Endothelial cell of umbilical vein (primary cell): ENCODE measurements around the gene CSH2. TPM values are rescaled to one million over a fixed set of nuclear protein-coding genes. Genes with fewer than 3 reads are reported as not detected.
"Not testable (repeated sequence)": the region's sequence is repeated elsewhere in the genome, so short reads cannot be mapped to it uniquely, and the experiment has no call there.

ENCODE experiments used
- BruUV-seq: library from RNA; stranded (reverse); fragments of 400-500 nt; replicated peaks from 2 replicates; lab custom pipeline; 2021; lab: Mats Ljungman, UMichigan
- CTCF ChIA-PET: fragments of 300-600, 350-600 bp; sonication (Branson Sonifier 250); formaldehyde crosslinking; loops from one replicate; lab custom pipeline; 2021; ENCODE audit warnings: antibody characterized with exemption, inconsistent platforms; lab: Charles Lee
- POLR2A ChIA-PET: fragments of 300-600, 350-600 bp; sonication (Branson Sonifier 250); formaldehyde crosslinking; loops from one replicate; lab custom pipeline; 2021; ENCODE audit warnings: antibody characterized with exemption, inconsistent platforms; lab: Charles Lee
- DNase-seq: peaks from one replicate; pipeline ENCODE4 v3.0.0-alpha.2; 2011; ENCODE audit warnings: low read depth, low spot score
- FAIRE-seq: peaks from 2 replicates; lab custom pipeline; 2011; peaks lifted over from hg19 to GRCh38; lab: Jason Lieb, UNC
- H2AFZ ChIP-seq: 2 replicates; pipeline ENCODE4 v1.6.0; 2012; ENCODE audit warnings: low read depth, low read length, control low read depth, inconsistent platforms
- H3K27ac ChIP-seq: 2 replicates; pipeline ENCODE4 v1.5.1; 2011; ENCODE audit warnings: low read depth, mild to moderate bottlenecking, control low read depth, low read length, moderate library complexity; ENCODE audit not compliant: insufficient read depth
- H3K27me3 ChIP-seq, 2 experiments: 2 replicates each; pipeline versions ENCODE4 v1.6.0 to v1.6.1; 2011; ENCODE audit warnings: low read length in 2 of 2, mixed read lengths in 1 of 2; ENCODE audit not compliant: control insufficient read depth in 2 of 2, insufficient read depth in 2 of 2
- H3K36me3 ChIP-seq, 2 experiments: 2 replicates in 1 of 2; 3 replicates in 1 of 2; pipeline ENCODE4 v1.5.1; 2011; ENCODE audit warnings: low read length in 2 of 2, mild to moderate bottlenecking in 1 of 2, moderate library complexity in 1 of 2; ENCODE audit not compliant: control insufficient read depth in 2 of 2, insufficient read depth in 2 of 2; ENCODE audit errors: extremely low read depth in 1 of 2
- H3K4me1 ChIP-seq: 3 replicates; pipeline ENCODE4 v1.5.1; 2011; ENCODE audit warnings: mild to moderate bottlenecking, low read length; ENCODE audit not compliant: control insufficient read depth, insufficient read depth; ENCODE audit errors: extremely low read depth
- H3K4me2 ChIP-seq: 2 replicates; pipeline ENCODE4 v1.6.1; 2011; ENCODE audit warnings: low read length, control low read depth, mixed read lengths; ENCODE audit not compliant: insufficient read depth
- H3K4me3 ChIP-seq, 3 experiments: fragments of 200-600 bp in 1 of 3; sonication (generic), shearing (Covaris generic) in 1 of 3; replicated peaks in 1 of 3; 2 replicates each; pipeline ENCODE4 v1.5.1; 2011 to 2016; ENCODE audit warnings: control low read depth in 3 of 3, low read length in 3 of 3, mild to moderate bottlenecking in 2 of 3, inconsistent platforms in 1 of 3, low read depth in 1 of 3, moderate library complexity in 1 of 3; ENCODE audit not compliant: insufficient read depth in 1 of 3
- H3K79me2 ChIP-seq: 2 replicates; pipeline ENCODE4 v1.6.0; 2012; ENCODE audit warnings: low read length, inconsistent platforms; ENCODE audit not compliant: control insufficient read depth, insufficient read depth
- H3K9ac ChIP-seq: replicated peaks from 2 replicates; pipeline ENCODE3; 2011; ENCODE audit warnings: low read length, control low read depth; ENCODE audit not compliant: insufficient read depth; ENCODE audit errors: extremely low read depth
- H3K9me1 ChIP-seq: replicated peaks from 3 replicates; pipeline ENCODE4 v1.6.0; 2011; ENCODE audit warnings: mild to moderate bottlenecking, low read length; ENCODE audit not compliant: control insufficient read depth, insufficient read depth; ENCODE audit errors: extremely low read depth
- H3K9me3 ChIP-seq: replicated peaks from 2 replicates; pipeline ENCODE4 v1.5.1; 2012; ENCODE audit warnings: low read length, inconsistent platforms; ENCODE audit not compliant: control insufficient read depth, insufficient read depth
- H4K20me1 ChIP-seq: replicated peaks from 2 replicates; pipeline ENCODE3; 2011; ENCODE audit warnings: mild to moderate bottlenecking, low read length; ENCODE audit not compliant: control insufficient read depth, insufficient read depth; ENCODE audit errors: extremely low read depth
- EZH2 ChIP-seq: IDR thresholded peaks from 2 replicates; pipeline ENCODE4 v1.6.1; 2012; ENCODE audit warnings: borderline replicate concordance, low read depth, mild to moderate bottlenecking, moderate library complexity, low read length, inconsistent platforms; ENCODE audit not compliant: severe bottlenecking
- FOS ChIP-seq: IDR thresholded peaks from 2 replicates; pipeline ENCODE4 v1.6.1; 2011; ENCODE audit warnings: mild to moderate bottlenecking, low read length, moderate library complexity, borderline replicate concordance; ENCODE audit not compliant: insufficient read depth
- GATA2 ChIP-seq: IDR thresholded peaks from 2 replicates; pipeline ENCODE4 v1.7.0; 2011; ENCODE audit warnings: low read depth, mild to moderate bottlenecking, moderate library complexity, mixed read lengths, low read length; ENCODE audit not compliant: insufficient read length, insufficient read depth
- JUN ChIP-seq: IDR thresholded peaks from 2 replicates; pipeline ENCODE4 v1.6.1; 2011; ENCODE audit warnings: borderline replicate concordance, low read depth; ENCODE audit not compliant: insufficient read length, insufficient read depth
- MYC ChIP-seq: IDR thresholded peaks from one replicate; pipeline ENCODE4 v1.6.1; 2011; ENCODE audit warnings: mild to moderate bottlenecking, low read depth, low read length
- POLR2A ChIP-seq: IDR thresholded peaks from 2 replicates; pipeline ENCODE4 v1.6.1; 2012; ENCODE audit warnings: low read depth, mild to moderate bottlenecking, control low read depth, low read length
- POLR2AphosphoS5 ChIP-seq: IDR thresholded peaks from 2 replicates; pipeline ENCODE4 v1.6.1; 2012; ENCODE audit warnings: low read depth, mild to moderate bottlenecking, control low read depth, low read length, moderate library complexity; ENCODE audit not compliant: insufficient read depth
- dilution Hi-C: fragments of 300-500 bp; cut with MboI; formaldehyde crosslinking; loops from one replicate; pipeline ENCODE4 v1.15.0; 2019; ENCODE audit warnings: low sequenced_read_pairs; ENCODE audit not compliant: extremely low pct_ligation_motif_present
- intact Hi-C: fragments of 100-400 bp; cut with micrococcal nuclease; formaldehyde crosslinking; loops from one replicate; pipeline ENCODE4 v1.10.0; 2022
- polyA plus RNA-seq, 4 experiments: library from polyadenylated mRNA; depleted of rRNA in 3 of 4; stranded (reverse) in 3 of 4; unstranded in 1 of 4; fragments of >200 nt; gene quantifications; 2 replicates each; pipeline versions ENCODE4 v1.2.1 to v1.2.3, GENCODE V29; 2011 to 2012; ENCODE audit warnings: missing spikeins in 1 of 4
- total RNA-seq: library from RNA; stranded (reverse); gene quantifications from 2 replicates; pipeline ENCODE4 v1.2.3, GENCODE V29; 2021
- TF ChIP-seq, protein P1 (sequence below): IDR thresholded peaks from 2 replicates; pipeline ENCODE4 v1.6.1; 2011; ENCODE audit not compliant: insufficient read depth, insufficient read length
- TF ChIP-seq, protein P2 (sequence below), 2 donors: IDR thresholded peaks; 1 replicate in 1 of 2; 2 replicates in 1 of 2; pipeline ENCODE4 v1.5.1; 2011; ENCODE audit warnings: low read length in 2 of 2, mild to moderate bottlenecking in 2 of 2, moderate library complexity in 2 of 2, control low read depth in 1 of 2, inconsistent platforms in 1 of 2, low read depth in 1 of 2; ENCODE audit not compliant: insufficient read depth in 1 of 2; ENCODE audit errors: extremely low read depth in 1 of 2

The CSH2 gene
- total and polyA plus RNA-seq, 2 donors (not counting 3 experiments of a cell fraction or from before 2014, with no cell fraction given) = not detected

DNA sequence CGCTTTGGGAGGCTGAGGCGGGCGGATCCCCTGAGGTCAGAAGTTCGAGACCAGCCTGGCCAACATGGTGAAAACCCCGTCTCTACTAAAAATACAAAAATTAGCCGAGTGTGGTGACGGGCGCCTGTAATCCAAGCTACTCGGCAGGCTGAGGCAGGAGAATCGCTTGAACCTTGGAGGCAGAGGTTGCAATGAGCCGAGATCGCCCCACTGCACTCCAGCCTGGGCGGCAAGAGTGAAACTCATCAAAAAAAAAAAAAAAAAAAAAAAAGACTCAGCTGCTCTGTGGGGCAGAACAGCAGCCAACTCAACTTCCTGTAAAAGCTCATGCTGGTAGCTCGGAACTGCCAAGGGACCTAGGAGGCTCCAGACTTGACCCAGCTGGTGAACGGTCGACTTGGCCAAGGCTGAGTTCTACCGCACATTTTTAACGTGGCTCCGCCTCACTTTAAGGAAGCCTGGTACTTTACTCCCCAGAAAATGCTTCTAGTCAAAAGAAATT is 30.0 kb downstream of the CSH2 start:
- H3K27ac ChIP-seq = peak overlapping the region; percentile 63
- H4K20me1 ChIP-seq, dilution Hi-C loops, intact Hi-C loops, H3K9me3 ChIP-seq, H3K9me1 ChIP-seq, H3K27me3 ChIP-seq, H3K36me3 ChIP-seq: not testable (repeated sequence)
- peak overlapping the region; percentile 72 for H2AFZ ChIP-seq
- CTCF ChIA-PET = interaction anchor here (0.6 to 2.1 kb wide), 6 partner anchors 8 to 418 kb away, joined by 3 to 7 read pairs (median 6); no protein-coding TSS in a partner anchor
- TF ChIP-seq FOS = peak; percentile 15
- peak overlapping the region; percentile 49 for H3K9ac ChIP-seq
- DNase-seq (peak; percentile 71), FAIRE-seq (peak; percentile 77)
- H3K79me2 ChIP-seq = peaks cover 36% of the 10 kb centered on the region
- peak overlapping the region; percentile 32 to 58 (median 56) for H3K4me3 ChIP-seq
- TSS peak; percentile 30 for BruUV-seq
- POLR2A ChIA-PET = interaction anchor here (0.6 kb wide), 1 partner anchor 162 kb away, joined by 7 read pairs; no protein-coding TSS in a partner anchor
- H3K4me2 ChIP-seq = peak overlapping the region; percentile 82
- peaks cover 24% of the 10 kb centered on the region for H3K4me1 ChIP-seq

DNA sequence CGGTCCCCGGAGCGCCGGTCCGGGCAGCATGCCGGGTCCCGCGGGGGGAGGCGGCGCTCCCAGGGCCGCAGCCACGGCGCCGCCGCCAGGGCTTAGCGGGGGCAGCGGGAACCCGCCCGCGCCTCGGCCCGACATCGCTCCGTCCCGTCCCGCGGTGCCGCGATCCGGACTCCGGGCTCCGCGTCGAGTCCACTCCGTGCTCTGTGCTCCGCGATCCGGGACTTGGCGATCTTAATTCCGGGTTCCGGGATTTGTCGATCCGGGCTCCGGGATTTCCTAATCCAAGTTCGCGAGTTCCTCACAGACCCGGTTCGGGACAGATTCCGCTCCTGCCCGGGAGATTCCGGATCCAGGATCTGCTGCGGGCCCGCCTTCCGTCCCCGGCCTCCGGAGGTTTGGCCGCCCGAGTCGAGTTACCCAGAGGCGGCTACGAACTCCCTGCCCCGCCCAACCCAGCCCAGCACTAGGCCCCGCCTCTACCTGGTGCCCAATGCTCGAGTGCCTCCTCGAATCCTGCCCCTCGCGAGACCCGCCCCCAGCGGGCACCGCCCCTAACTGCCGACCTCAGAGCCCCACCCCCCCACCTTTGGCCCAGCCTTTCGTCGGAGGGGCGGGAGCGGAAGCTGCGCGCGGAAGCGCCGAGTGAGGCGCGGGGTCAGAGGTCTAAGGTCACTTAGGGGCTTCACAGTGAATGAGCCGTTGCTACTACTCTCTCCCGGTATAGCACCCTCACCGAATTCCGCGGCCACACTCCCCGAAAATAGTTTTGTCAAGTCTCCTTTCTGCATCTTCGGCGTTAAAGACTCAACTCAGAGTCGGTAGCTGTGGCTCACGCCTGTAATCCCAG is 30.7 kb downstream of the CSH2 start, which contains the start of gene SMARCD2:
Gene SMARCD2 (minus strand): TSS at position 146 of the 847 bp plus-strand sequence. CDS start 11 bp downstream, at position 135.
- Histone ChIP-seq H4K20me1 (no peaks in the 10 kb centered on the region), H3K79me2 (peaks cover 42% of the 10 kb centered on the region), H2AFZ (peak within 1 kb of the TSS; percentile 72), H3K36me3 (no peaks in the 10 kb centered on the region), H3K4me1 (peaks cover 24% of the 10 kb centered on the region), H3K9me3 (no peaks in the 10 kb centered on the region), H3K4me2 (peak within 1 kb of the TSS; percentile 84), H3K27ac (peak within 1 kb of the TSS; percentile 63), H3K27me3 (no peaks in the 10 kb centered on the region), H3K4me3 (peak within 1 kb of the TSS; percentile 56 to 86 (median 77)), H3K9me1 (no peaks in the 10 kb centered on the region), H3K9ac (peak within 1 kb of the TSS; percentile 75)
- POLR2A ChIA-PET = no interaction called here
- no TSS peak for BruUV-seq
- peak; percentile 99 for DNase-seq
- intact Hi-C loops = no loop called here
- CTCF ChIA-PET = interaction anchor here (1.1 to 2.1 kb wide), 5 partner anchors 8 to 417 kb away, joined by 3 to 7 read pairs (median 6); no protein-coding TSS in a partner anchor
- peak; percentile 93 for TF ChIP-seq POLR2AphosphoS5
- peak; percentile 59 for TF ChIP-seq POLR2A
- TF ChIP-seq EZH2 = no peak
- TF ChIP-seq, protein P1, sequence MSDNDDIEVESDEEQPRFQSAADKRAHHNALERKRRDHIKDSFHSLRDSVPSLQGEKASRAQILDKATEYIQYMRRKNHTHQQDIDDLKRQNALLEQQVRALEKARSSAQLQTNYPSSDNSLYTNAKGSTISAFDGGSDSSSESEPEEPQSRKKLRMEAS = no peak
- TF ChIP-seq JUN = peak; percentile 9
- TF ChIP-seq GATA2 = no peak
- TF ChIP-seq FOS = no peak
- no peak for TF ChIP-seq MYC
- TF ChIP-seq, protein P2, sequence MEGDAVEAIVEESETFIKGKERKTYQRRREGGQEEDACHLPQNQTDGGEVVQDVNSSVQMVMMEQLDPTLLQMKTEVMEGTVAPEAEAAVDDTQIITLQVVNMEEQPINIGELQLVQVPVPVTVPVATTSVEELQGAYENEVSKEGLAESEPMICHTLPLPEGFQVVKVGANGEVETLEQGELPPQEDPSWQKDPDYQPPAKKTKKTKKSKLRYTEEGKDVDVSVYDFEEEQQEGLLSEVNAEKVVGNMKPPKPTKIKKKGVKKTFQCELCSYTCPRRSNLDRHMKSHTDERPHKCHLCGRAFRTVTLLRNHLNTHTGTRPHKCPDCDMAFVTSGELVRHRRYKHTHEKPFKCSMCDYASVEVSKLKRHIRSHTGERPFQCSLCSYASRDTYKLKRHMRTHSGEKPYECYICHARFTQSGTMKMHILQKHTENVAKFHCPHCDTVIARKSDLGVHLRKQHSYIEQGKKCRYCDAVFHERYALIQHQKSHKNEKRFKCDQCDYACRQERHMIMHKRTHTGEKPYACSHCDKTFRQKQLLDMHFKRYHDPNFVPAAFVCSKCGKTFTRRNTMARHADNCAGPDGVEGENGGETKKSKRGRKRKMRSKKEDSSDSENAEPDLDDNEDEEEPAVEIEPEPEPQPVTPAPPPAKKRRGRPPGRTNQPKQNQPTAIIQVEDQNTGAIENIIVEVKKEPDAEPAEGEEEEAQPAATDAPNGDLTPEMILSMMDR (IDR thresholded peaks at IDR 0.05; ENCODE audit: extremely low read depth in 1 of 2, insufficient read depth in 1 of 2, low read depth in 1 of 2, low read length in 2 of 2) = no peak
- peak; percentile 97 for FAIRE-seq
- dilution Hi-C loops = no loop called here
